AG08395 (cell line): ENCODE results near the gene RABEP2.
A peak's percentile ranks its signal among the peaks of the same experiment; 100 is the strongest.
"Not testable (repeated sequence)": the region's sequence is repeated elsewhere in the genome, so short reads cannot be mapped to it uniquely, and the experiment has no call there.

Experiments used
- DNase-seq: peaks from one replicate; pipeline ENCODE4 v3.0.0; 2012; ENCODE audit warnings: mixed read lengths, low spot score

Gene RABEP2

DNA sequence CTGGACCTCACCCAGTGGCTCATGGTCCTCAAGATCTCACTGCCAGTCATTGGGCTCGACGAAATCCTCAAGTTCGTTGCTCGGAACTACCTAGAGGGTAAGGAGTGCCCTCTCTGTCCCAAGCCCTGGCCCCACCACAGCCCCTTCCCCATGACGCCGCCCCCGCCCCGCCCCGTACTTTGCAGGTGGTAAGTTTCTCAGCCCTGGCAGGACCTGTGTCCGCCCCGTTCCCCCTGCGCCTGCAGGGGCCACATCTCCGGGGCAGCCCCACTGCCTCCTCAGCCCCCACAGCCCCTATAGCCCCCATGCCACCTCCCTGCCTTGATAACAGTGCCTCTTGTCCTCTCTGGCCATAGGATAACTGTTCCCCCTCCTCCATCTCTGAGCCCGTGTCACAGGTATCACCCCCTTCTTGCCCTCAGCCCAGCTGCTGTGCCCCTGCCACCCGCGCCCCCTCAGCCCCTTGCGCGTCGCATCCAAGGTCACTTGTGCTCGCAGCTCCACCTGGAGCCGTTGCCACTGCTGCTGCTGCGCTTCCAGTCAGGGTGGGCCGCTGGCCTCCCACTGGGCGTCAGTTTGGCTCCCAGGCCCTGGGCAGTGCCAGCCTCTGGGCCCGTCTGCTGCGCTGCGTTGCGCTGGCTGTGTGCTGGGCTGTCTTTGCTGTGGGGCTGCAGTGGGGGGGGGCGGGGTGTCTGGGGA is 21.5 kb downstream of the RABEP2 start:
- DNase-seq: no peak

DNA sequence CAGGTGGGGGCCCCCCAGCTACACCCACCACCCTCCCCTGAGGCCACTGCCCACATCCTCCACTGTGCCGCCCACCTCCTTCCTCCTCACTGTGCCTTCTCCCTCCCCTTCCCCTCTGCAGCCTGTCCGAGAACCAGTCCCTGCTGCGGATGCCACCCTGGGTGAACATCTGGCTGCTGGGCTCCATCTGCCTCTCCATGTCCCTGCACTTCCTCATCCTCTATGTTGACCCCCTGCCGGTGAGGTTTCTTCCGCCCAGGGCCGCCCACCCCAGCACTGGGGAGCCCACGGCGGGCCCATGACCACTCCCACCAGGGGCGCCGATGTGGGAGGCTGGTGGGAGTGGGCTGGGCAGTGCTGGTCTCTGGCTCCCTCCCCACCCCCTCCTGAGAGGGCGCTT is 22.1 kb downstream of the RABEP2 start:
- DNase-seq: no peak

DNA sequence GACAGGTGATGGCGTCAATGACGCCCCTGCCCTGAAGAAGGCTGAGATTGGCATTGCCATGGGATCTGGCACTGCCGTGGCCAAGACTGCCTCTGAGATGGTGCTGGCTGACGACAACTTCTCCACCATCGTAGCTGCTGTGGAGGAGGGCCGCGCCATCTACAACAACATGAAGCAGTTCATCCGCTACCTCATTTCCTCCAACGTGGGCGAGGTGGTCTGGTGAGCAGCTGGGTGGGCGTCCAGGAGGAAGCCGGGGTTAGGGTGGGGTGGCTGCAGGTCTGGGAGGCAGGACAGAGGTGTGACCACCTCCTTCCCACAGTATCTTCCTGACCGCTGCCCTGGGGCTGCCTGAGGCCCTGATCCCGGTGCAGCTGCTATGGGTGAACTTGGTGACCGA is 23.2 kb downstream of the RABEP2 start:
- no peak for DNase-seq

DNA sequence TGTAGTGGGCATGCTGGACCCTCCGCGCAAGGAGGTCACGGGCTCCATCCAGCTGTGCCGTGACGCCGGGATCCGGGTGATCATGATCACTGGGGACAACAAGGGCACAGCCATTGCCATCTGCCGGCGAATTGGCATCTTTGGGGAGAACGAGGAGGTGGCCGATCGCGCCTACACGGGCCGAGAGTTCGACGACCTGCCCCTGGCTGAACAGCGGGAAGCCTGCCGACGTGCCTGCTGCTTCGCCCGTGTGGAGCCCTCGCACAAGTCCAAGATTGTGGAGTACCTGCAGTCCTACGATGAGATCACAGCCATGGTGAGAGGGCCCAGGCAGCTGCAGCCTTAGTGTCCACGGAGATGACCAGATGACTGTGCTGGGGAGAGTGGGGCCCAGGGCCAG is 24.4 kb downstream of the RABEP2 start:
- DNase-seq: no peak

DNA sequence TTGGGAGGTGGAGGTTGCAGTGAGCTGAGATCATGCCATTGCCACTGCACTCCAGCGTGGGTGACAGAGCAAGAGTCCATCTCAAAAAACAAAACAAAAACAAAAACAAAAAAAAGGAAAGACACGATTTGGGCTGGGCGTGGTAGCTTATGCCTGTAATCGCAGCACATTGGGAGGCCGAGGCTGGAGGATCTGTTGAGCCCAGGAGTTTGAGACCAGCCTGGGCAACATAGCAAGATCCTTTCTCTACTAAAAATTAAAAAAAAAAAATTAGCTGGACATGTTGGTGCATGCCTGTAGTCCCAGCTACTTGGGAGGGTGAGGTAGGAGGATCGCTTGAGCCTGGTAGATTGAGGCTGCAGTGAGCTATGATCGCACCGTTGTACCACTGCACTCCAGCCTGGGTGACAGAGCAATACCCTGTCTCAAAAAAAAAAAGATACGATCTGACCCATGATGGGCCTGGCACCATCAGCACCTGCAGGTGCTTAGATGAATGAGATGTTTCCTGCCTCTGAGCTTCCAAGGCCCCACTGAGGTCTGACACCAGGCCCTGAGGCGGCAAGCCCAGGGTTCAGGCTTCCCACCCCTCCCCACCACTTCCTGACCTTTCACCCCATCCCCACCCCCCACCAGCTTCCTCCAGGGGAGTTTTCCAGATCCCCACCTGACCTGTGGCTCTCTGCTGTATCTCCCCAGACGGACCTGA is 25.0 kb downstream of the RABEP2 start:
- DNase-seq: no peak

DNA sequence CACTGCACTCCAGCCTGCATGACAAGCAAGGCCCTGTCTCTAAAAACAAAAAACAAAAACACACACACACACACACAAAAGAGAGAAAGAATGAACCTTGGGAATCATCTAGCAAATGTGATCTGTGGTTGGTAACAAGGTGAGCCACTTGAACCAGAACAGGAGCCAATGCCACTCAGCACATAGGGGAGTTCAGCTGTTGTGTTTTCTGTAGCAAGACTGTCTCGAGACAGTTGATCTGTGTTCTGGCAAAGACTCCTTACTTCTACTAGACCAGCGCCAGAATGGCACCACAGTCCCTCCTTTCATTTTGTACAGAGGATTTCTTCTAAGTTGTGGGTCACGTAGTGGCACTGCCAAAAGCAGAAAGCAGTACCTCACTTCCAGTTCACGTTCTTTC is 26.1 kb downstream of the RABEP2 start:
- no peak for DNase-seq

DNA sequence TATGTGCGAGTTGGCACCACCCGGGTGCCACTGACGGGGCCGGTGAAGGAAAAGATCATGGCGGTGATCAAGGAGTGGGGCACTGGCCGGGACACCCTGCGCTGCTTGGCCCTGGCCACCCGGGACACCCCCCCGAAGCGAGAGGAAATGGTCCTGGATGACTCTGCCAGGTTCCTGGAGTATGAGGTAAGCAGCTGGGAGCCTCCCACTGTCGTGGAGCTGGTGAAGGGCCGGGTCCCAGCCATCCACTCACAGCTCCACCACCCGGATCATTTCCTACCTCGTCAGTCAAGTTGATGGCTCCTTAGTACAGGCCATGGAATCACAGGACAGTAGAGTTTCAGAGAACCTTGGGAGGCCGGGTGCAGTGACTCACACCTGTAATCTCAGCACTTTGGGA is 26.8 kb downstream of the RABEP2 start:
- DNase-seq: no peak

DNA sequence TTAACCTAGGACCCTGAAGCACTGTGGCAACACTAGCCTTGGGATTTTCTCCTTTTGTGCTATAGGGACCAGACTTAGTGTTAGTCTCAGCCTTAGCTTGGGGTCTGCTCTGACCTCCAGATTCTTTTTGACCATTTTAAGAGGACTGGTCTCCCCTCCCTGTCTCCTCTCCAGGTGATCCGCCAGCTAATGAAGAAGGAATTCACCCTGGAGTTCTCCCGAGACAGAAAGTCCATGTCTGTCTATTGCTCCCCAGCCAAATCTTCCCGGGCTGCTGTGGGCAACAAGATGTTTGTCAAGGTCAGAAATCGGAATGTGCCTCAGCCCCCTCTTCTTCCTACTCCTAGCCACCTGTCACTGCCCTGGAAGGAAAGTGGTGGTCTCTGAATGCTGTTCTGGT is 27.2 kb downstream of the RABEP2 start:
- no peak for DNase-seq

DNA sequence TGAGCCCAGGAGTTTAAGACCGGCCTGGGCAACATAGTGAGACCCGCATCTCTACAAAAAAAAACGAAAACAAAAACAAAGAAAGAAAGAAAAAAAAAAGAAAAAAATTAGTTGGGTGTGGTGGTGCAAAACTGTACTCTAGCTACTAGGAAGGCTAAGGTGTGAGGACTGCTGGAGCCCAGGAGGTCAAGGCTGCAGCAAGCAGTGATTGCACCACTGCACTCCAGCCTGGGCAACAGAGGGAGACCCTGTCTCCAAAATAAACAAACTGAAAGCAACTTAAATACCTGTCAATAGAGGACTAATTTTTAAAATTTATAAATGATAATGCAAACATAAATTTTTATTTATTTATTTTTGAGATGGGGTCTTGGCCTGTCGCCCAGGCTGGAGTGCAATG is 29.4 kb downstream of the RABEP2 start:
- DNase-seq: no peak

DNA sequence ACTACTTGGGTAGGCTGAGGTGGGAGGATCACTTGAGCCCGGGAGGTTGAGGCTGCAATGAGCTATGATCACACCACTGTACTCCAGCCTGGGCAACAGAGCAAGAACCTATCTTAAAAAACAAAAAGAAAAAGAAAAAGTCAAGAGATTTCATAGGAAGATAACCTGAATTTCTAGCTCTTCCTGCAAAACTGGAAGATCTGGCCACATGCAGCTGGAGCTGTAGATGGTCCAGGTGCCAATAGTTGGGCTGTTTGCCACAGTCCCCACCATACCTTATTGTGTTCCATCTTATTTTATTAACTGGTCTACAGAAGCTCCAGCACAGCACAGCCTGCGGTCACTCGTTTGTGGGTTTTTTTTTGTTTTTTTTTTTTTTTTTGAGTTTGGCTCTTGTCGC is 31.7 kb downstream of the RABEP2 start:
- no peak for DNase-seq

DNA sequence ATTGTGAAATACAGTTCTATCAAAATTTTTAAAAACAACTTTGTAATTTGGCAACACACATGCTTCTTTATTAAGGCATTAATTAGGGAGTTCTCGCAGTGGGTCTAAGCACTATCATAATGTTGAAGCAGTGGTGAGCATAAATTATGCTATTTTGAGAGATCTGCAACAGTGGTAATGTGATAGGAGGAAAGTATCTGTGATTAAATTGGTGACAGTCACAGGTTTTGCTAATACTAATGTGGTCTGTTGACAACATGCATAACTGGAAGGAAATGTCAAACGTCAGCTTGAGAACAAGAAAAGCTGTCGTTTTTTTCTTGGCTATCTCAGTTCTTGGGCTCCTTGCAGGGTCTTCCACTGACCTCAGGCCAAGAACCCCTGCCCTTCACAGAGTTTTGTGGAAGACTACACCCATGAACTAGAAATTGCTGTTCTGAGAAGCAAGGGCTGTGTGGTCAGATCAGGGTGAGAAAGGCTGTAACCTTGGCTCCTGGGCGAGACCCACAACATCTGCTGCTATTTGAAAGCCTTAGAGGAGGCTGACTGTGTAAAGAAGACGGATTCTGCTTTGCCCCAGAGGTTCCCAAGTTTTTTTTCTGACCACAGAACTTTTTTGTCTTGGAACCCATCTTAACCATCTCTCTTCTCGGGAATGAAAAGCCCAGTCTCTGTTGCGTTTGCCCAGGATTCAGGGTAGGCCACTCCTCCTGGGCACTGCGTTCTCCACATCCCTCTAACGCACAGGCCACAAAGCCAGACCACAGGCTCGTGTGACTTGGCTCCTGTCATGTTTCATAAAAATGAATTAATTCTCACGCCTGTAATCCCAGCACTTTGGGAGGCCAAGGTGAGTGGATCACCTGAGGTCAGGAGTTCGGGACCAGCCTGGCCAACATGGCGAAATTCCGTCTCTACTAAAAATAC is 32.8 kb downstream of the RABEP2 start:
- DNase-seq: no peak

DNA sequence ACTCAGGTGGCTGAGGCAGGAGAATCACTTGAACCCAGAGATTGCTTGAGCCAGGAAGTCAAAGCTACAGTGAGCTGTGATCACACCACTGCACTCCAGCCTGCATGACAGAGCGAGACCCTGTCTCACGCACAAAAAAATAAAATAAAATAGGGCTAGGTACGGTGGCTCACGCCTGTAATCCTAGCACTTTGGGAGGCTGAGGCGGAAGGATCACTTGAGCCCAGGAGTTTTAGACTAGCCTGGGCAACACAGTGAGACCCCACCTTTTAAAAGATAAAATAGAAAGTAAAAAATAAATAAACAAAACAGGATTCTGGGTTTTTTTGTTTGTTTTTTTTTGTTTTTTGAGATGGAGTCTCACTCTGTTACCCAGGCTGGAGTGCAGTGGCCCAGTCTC is 34.7 kb downstream of the RABEP2 start:
- DNase-seq: not testable (repeated sequence)

DNA sequence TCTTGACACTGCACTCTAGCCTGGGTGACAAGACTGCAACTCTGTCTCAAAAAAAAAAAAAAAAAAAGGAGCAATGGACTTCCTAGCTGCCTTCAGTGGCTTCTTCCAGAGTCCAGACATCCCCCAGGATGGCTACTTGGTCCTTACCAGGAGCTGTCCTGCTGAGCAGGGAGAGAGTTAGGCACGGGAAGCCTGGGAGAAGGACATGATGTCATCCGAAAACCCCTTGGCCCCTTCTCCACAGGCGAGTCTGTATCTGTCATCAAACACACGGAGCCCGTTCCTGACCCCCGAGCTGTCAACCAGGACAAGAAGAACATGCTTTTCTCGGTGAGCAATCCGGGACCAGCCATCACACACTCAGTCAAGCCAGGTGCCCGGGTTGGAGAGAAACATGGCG is 38.1 kb downstream of the RABEP2 start:
- DNase-seq: no peak

DNA sequence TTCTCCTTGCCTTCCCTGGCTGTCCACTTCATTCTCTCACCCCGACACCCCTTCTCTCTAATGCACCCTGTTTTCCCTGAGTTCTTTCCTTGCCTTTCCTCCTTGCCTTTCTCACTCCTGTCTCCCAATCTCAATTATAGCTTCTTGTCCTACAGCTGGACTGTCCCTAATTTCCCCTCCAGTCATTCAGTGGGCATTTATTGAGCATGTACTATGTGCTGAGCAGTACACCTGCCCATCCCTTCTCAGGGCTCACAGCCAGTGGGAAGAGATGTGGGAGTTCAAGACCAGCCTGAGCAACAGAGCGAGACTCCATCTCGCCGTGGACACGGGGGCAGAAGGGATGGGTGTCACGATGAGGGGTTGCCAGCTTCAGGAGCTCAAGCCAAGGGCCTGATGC is 41.0 kb downstream of the RABEP2 start:
- DNase-seq: no peak

DNA sequence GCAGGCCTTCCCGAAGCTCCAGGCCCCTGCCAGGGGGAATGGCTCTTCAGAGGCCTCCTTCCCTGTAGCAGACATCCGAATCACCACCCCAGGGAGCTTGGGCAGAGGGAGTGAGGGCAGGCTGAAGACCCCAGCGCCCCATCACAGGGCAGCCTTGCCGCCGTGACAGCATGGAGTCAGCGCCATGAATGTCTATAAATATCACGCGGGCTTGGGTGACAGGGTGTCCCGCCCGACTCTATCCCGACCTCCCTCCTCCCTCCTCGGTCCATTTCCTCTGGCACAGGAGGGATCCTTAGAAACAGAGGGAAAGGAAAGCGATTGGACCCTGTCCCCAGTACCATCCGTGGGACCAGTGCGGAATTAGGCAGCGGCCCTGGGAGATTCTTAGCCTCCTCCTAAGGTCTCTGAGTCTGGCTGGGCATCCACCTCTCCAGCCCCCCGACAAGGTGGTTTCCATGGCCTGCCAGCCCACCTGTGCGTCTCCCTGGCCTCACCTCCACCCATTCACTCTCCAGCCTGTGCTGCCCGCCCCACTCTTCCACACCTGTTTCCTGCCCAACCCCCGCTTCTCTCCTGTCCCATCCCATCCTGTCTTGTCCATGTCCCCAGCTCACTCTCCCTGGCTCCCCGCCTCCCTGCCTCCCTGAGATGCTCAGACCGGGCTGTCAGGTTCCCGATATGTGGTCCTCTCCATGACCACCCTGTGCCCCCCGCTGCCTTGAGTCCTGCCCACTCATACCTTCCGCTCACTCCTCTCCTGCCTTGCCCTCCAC is 41.6 kb downstream of the RABEP2 start:
- no peak for DNase-seq

DNA sequence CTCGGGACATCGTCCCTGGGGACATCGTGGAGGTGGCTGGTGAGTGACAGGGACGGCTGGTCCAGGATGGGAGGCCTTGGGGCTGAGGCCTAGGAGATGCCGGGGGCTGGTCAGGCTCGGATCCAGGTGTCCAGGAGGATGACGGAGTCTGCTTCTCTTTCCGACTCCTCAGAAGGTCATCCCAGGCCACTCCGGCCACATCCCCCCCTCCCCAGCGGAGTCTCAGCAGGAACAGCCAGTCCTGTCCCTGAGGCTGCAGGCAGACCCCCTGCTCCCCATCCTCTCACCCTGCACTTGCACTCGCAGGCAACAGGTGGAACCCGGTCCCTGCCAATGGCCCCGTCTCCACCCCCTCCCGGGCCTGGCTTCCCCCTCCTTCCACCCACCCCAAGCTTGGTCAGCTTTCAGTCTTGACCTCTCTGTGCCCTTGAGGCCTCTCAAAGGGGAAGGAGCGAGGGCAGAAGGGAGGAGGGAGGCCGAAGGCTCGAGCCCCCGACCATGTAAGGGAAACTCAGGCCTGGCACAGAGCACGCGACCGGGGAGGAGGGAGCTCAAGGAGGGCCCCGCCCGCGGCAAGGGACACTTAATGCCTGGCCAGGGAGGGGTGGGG is 42.4 kb downstream of the RABEP2 start:
- no peak for DNase-seq

DNA sequence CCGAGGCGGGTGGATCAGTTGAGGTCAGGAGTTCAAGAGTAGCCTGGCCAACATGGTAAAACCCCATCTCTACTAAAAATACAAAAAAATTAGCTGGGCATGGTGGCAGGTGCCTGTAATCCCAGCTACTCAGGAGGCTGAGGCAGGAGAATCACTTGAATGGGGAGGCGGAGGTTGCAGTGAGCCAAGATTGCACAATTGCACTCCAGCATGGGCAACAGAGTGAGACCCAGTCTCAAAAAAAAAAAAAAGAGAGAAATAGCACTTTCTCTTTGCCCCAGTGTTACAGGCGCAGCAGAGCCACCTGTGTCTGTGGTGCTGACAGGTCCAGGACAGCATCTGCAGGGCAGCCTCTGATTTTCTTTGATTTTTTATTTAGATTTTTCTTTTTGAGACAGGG is 43.5 kb downstream of the RABEP2 start:
- DNase-seq: not testable (repeated sequence)

DNA sequence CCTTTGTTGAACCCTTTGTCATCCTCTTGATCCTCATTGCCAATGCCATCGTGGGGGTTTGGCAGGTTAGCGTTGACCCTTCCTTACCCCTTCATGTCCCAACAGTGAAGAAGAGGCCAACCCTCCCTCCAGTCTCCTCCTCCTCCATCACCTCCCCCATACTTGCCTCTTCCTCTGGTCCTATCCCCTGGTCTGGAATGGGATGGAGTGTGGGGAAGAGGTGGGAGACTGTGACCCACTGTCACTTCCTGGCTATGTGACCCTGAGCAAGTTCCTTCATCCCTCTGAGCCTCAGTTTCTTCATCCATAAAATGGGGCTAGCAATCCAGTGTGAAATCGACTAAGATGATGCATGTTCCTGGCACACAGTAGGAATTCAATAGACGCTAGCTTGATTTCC is 44.1 kb downstream of the RABEP2 start:
- no peak for DNase-seq

DNA sequence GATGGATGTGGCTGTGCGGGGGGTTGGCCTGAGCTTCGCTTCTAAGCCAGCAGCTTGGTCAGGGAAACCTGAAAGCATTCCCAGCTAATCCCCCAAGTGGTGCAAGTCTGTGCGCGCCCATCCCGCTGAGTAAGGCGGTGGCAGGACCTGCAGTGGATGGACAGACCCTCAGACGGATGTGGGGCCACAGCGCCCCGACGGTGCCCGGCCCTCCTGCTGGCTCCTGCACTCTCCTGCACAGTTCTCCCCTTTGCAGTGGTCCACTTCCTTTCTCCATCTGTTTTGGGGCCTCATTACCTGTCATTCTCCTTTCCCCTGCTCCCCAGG is 44.5 kb downstream of the RABEP2 start:
- no peak for DNase-seq

DNA sequence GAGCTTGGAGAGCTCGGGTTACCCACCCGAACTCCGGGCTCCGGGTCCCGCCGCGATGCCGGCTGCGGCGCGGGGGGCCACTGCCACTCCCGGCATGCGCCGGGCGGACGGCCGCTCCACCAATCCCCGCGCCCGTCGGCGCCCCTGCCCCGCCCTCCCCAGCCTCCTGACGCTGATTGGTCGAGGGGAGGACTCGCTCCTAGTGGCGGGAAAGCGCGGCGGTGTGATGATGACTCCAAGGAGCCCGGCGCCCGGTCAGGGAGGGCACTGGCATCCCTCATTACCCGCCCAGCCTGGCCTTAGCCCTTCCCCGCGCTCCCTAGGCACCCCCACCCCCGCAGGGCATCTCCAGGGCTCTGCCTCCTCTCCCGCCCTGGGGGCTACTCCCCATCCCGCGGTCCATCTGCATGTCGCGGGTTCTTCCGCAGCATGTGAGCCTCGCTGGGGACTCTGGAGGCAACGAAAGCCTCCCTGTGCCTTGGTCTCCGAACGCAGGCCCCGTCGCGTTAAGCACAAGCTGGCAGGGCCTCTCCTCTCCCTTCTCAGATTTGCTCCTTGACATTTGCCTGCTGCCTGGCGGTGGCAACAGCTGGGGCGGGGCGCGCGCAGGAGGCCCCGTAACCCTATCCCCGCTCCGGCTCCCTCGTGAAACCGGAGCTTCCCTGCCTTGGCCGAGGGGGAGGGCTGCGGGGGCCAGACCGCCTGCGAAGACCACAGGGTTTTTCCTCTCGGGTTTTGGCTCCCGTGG is 45.0 kb downstream of the RABEP2 start:
- peak; percentile 99 for DNase-seq

DNA sequence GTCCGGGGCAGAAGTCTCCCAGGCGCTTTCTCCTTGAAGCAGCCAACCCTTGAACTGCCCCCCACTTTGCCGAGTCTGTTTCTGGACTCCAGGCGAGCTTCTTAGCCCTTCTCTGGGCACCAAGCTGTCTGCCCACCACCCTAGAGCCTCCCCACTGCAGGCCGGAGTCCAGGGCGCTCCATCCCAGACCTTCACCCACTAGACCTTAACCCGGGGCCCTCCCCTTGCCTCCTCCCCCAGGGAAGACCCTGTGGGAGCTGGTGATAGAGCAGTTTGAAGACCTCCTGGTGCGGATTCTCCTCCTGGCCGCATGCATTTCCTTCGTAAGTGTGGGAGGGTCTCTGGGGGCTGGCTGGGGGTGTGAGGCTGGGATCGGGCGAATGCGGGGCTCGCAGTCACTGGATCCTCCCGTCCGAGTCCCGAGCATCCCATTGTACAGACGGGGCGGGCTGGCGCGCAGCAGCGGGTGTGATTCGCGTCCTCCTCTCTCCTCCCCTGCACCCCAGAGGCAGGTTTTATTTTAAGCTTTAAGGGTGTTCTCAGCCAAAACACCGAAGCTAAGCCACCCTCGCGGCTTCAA is 45.7 kb downstream of the RABEP2 start:
- DNase-seq: no peak
